Measurements from ENCODE around the gene SH2D3A. TPM values are rescaled to one million over a fixed set of nuclear protein-coding genes. Genes with fewer than 3 reads are reported as not detected.

The SH2D3A gene
- total RNA-seq, 1 experiment from 2014 or later, result 17.9 TPM

GRCh38 chr19:6793973-6794372 is 26.7 kb upstream of the SH2D3A start:
- DNase-seq, result no peak
- H3K9me3 Mint-ChIP-seq, result peaks cover 48 to 76% of the 10 kb centered on the region in 2 experiments
- H3K27ac ChIP-seq (ENCODE audit: insufficient read length, low read depth, low read length), result no peak overlapping the region
- no peak overlapping the region for H2BK20ac ChIP-seq (ENCODE audit: low read depth, low read length, poor library complexity, severe bottlenecking)
- no peak overlapping the region for H3K14ac ChIP-seq (ENCODE audit: insufficient read depth, low read length)
- H3K27me3 ChIP-seq (ENCODE audit: insufficient read depth, low read length), result no peaks in the 10 kb centered on the region
- no peak overlapping the region for H3K23ac ChIP-seq (ENCODE audit: insufficient read length, low read depth, low read length)
- H4K8ac ChIP-seq (replicated peaks; ENCODE audit: insufficient read length, low read depth, low read length), result no peak overlapping the region
- no peak overlapping the region for H3K27ac Mint-ChIP-seq
- H3T11ph ChIP-seq (ENCODE audit: low read length), result no peak overlapping the region
- no peak overlapping the region for H3K4me3 Mint-ChIP-seq
- H2BK120ac ChIP-seq (ENCODE audit: low read depth, low read length, poor library complexity, severe bottlenecking), result no peak overlapping the region
- no peak overlapping the region for H3K4ac ChIP-seq (ENCODE audit: low read depth, low read length)
- peaks cover 0 to 18% (median 16%) of the 10 kb centered on the region in 3 experiments; a peak in 5 of 7 replicates for H3K36me3 Mint-ChIP-seq (ENCODE audit: insufficient read depth in 1 of 3, low read depth in 3 of 3)
- no peak overlapping the region for H2BK5ac ChIP-seq (ENCODE audit: insufficient read length, low read length)
- H4K91ac ChIP-seq (ENCODE audit: insufficient read length, low read depth, low read length), result no peak overlapping the region
- H3K4me1 Mint-ChIP-seq, result no peaks in the 10 kb centered on the region
- H3K4me2 ChIP-seq (ENCODE audit: insufficient read depth, insufficient read length, low read length), result no peak overlapping the region
- H3K18ac ChIP-seq (ENCODE audit: insufficient read length, low read depth, low read length), result no peak overlapping the region
- H3K23me2 ChIP-seq (ENCODE audit: insufficient read length, low read depth, low read length, poor library complexity, severe bottlenecking), result no peaks in the 10 kb centered on the region
- no peaks in the 10 kb centered on the region for H3K79me1 ChIP-seq (ENCODE audit: insufficient read depth, low read depth, low read length, poor library complexity, severe bottlenecking)
- H3K27me3 Mint-ChIP-seq (ENCODE audit: low read depth), result peaks cover 14% of the 10 kb centered on the region
- no peak overlapping the region for H2BK15ac ChIP-seq (ENCODE audit: low read depth, low read length)
- H2AFZ ChIP-seq (ENCODE audit: low read length), result no peak overlapping the region
- no peaks in the 10 kb centered on the region for H4K20me1 ChIP-seq (ENCODE audit: control insufficient read depth, insufficient read depth, insufficient read length)
- H3K9me3 ChIP-seq (ENCODE audit: control insufficient read depth, low read depth, low read length), result peaks cover 24% of the 10 kb centered on the region
- H4K5ac ChIP-seq (ENCODE audit: insufficient read length, low read depth, low read length), result no peak overlapping the region
- H2AK5ac ChIP-seq (ENCODE audit: insufficient read length, low read length), result no peak overlapping the region
- TF ChIP-seq CTCF (conservative IDR thresholded peaks at IDR 0.05), result no peak
- no CpG with 5 or more reads among the region's 5 CpGs for WGBS (ENCODE audit: extremely low coverage, insufficient read length, low lambda C conversion rate)
- H2BK12ac ChIP-seq (ENCODE audit: insufficient read length, low read depth, low read length), result no peak overlapping the region
- H3K9ac ChIP-seq (ENCODE audit: extremely low read depth, insufficient read length, low read length), result no peak overlapping the region
- no peaks in the 10 kb centered on the region for H3K79me2 ChIP-seq (ENCODE audit: insufficient read depth, low read length)
- no peak overlapping the region for H3K56ac ChIP-seq (ENCODE audit: insufficient read length, low read depth, low read length)
- no peaks in the 10 kb centered on the region for H3K4me1 ChIP-seq (ENCODE audit: insufficient read depth, low read length)
